GM18507 (cell line): ENCODE data around the gene ZCCHC4.
A peak's percentile ranks its signal among the peaks of the same experiment; 100 is the strongest.
"Not testable (repeated sequence)": the region's sequence is repeated elsewhere in the genome, so short reads cannot be mapped to it uniquely, and the experiment has no call there.

ENCODE experiments used
- DNase-seq: peaks from one replicate; pipeline ENCODE4 v3.0.0; 2011; ENCODE audit warnings: low read depth; ENCODE audit not compliant: insufficient read length; ENCODE audit errors: extremely low spot score
- FAIRE-seq: peaks from 2 replicates; lab custom pipeline; 2011; peaks lifted over from hg19 to GRCh38; lab: Jason Lieb, UNC

The ZCCHC4 gene

GRCh38 chr4:25313201-25313895 is 774 bp downstream of the ZCCHC4 start:
- FAIRE-seq (no peak), DNase-seq (no peak)

GRCh38 chr4:25320336-25320735 is 7.8 kb downstream of the ZCCHC4 start:
- FAIRE-seq: no peak
- DNase-seq: no peak

DNA sequence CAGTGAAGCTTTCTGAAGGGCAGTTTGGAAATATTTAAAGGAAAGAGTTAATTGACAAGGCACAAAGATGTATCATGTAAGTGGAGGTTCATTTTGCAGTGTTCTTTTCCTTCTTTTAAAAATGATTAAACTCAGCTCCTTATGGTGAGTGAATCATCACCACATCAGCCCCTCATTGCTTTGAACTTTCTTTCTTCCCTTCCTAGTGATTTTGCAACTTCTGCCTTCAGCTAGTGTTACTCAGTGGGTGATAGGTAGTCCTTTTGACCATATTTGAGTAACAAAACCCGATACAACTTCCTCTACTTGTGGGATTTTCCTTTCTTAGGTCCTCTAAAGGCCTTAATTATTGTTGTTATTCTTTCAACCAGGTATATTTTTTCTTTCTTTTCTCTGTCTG is 8.2 kb downstream of the ZCCHC4 start:
- FAIRE-seq (no peak), DNase-seq (no peak)

- FAIRE-seq: peak; percentile 50
Observed at GRCh38 chr4:25321703-25322102, 9.1 kb downstream of the ZCCHC4 start.

DNA sequence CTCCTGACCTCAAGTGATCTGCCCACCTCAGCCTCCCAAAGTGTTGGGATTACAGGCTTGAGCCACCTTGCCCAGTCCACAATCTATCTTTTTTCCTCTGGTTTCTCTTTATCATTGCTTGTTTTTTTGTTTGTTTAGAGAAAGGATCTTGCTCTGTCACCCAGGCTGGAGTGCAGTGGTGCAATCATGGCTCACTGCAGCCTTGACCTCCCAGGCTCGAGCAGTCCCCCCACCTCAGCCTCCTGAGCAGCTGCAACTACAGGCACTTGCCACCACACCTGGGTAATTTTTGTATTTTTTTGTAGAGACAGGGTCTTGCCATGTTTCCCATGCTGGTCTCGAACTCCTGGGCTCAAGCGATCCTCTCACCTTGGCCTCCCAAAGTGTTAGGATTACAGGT is 15.9 kb downstream of the ZCCHC4 start:
- not testable (repeated sequence) for DNase-seq, FAIRE-seq

More at GRCh38 chr4:25321703-25322102, 9.1 kb downstream of the ZCCHC4 start:
- DNase-seq: no peak

- FAIRE-seq: no peak
Observed at GRCh38 chr4:25330335-25330734, 17.8 kb downstream of the ZCCHC4 start.

DNA sequence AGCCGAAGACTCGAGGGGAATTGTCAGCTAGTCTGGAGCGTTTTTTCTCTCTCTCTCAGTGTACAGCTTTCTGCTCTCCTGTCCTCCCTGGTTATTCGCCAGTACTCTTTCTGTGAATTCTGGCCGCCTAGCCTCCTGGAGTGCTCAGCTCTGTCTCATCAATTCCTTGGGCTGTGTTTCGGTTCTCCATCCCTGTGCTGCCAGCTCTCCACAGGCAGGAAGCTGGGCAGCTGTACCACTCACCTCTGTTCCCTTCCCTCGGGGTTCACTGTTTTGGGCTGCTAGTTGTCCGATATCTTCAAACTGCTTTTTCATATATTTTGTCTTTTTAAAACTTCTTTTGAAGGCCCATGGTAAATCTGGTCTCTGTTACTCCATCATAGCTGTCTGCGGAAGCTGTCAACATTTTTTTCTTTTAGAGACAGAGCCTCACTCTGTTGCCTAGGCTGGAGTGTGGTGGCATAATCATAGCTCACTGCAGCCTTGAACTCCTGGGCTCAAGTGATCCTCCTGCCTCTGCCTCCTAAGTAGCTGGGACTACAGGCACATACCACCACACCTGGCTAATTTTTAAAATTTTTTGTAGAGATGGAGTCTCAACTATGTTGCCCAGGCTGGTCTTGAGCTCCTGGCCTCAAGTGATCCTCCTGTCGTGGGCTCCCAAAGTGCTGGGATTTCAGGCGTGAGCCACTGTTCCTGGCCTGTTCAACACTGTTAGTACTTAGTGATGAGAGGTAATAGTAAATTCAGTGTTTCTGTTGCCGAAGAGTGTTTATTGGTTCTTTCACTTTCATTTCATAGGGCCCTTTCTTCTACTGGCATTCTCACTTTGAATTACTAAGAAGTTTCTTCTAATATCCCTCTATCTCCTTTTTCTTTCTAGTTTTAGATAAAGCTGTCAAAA is 18.6 kb downstream of the ZCCHC4 start:
- peak; percentile 67 for FAIRE-seq
- DNase-seq: no peak

More at GRCh38 chr4:25330335-25330734, 17.8 kb downstream of the ZCCHC4 start:
- DNase-seq: no peak

DNA sequence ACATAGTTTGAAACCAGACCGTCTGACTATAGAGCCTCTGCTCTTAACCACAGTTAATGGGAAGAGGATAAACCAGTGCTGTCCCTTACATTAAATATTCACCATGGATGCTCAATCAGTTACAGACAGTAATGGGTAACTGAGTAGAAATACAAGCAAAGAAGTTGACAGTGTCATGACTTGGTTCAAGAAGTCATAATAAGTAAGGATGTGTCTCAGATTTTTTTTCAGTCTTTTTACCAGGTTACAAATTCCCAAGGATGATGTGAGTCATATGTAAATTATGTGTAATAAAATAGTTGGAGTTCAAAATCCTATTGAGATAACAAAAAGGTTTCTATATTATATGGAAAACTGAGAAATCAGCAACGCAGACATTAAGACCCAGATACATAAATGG is 31.1 kb downstream of the ZCCHC4 start:
- no peak for FAIRE-seq
- no peak for DNase-seq

DNA sequence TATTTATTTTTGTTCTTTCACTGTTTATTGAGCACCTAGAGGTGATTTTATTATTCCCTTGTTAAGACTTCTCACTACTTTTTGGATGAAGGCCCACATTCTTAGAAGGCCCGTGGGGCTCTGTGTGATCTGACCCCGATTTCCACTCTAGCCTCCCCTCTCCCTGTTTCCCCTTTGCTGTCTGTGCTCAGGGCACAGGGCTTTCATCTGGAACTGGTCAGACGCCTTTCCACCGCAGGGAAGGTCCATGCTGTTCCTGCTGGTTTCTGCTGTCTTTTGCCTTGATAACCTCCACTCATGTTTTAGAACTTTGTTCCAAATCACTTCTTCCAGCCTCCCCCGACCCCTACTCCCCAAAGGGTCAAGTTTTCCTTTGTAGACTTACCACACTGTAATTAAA is 33.2 kb downstream of the ZCCHC4 start:
- FAIRE-seq (no peak), DNase-seq (no peak)

DNA sequence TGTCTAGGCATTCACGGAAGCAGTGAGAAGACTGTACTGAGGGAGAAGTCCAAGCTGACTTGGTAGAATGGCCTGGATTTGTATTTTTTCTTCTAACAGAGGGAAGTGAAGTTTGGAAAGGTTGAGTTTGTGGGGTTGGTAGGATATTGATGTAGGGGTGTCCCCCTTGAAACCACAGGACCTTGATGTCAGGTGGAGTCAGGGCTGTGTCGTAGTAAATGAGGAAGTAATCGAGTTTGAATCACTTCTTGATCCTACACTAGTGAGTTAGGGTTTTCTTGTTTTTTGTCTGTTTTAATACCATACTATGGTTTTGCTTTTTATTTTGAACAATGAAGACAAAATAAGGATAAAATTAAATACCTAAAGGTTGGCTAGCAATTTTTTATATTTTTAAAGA is 34.3 kb downstream of the ZCCHC4 start:
- DNase-seq (no peak), FAIRE-seq (peak; percentile 51)

- FAIRE-seq (no peak), DNase-seq (no peak)
Observed at GRCh38 chr4:25347473-25347872, 34.9 kb downstream of the ZCCHC4 start.

DNA sequence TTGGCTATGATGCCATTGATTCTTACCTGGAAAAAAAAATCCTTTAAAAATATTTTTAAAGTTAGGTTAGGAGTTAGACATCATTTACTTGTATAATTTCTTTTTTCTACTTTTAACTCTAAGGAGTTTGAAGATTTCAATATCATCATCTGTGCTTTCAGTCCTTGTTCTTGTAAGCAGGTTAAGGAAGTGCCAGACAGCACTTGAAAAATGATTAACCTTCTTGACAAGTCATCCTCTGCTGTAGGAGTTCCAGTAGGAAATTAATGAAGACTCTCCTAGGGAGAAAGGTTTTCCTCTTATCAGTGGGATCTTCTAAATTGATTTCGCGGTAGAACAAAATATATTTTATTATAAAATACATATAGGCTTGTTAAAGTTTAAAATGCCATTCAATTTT is 35.4 kb downstream of the ZCCHC4 start:
- FAIRE-seq (no peak), DNase-seq (no peak)

DNA sequence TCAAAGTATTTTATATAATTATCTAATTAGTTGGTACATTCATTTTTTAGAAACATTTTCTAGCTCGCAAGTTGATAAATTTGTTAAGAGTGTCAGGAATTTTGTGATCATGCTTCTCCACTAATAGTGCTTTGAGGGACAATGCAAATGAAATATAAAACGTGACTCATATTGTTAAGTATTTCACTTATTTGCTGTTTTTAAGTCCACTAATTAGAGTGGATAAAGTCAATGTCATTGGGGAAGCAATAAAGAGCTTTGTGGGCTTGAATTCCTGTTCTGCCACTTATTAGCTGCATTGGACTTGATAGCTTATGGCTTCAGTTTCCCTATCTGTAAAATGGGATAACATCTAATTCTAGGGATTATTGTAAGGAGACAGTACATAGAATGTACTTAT is 38.0 kb downstream of the ZCCHC4 start:
- FAIRE-seq (no peak), DNase-seq (no peak)

- FAIRE-seq: no peak
- no peak for DNase-seq
Observed at GRCh38 chr4:25351777-25352416, 39.3 kb downstream of the ZCCHC4 start.

GRCh38 chr4:25356068-25356467 is 43.5 kb downstream of the ZCCHC4 start:
- DNase-seq (no peak), FAIRE-seq (no peak)

GRCh38 chr4:25358515-25359275 is 46.1 kb downstream of the ZCCHC4 start:
- FAIRE-seq: no peak
- no peak for DNase-seq

DNA sequence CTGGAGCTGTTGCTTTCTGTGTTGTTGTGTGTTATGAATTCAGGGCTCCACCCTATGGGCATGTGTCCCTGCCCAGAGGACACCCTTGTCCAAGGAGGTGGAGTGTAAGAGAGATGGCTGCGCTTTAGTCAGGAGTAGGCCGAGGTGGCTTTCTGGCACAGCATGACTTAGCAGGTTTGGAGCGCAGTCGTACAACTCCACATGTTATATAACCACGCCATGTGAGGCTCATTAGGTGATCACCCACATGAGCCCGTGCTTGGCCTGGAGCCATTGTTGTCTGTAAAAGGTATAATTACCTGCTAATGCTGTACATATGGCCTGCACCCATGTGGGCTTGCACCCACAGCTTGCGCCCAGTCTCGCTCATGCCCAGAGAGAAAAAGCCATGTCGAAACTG is 48.7 kb downstream of the ZCCHC4 start:
- FAIRE-seq (no peak), DNase-seq (no peak)

DNA sequence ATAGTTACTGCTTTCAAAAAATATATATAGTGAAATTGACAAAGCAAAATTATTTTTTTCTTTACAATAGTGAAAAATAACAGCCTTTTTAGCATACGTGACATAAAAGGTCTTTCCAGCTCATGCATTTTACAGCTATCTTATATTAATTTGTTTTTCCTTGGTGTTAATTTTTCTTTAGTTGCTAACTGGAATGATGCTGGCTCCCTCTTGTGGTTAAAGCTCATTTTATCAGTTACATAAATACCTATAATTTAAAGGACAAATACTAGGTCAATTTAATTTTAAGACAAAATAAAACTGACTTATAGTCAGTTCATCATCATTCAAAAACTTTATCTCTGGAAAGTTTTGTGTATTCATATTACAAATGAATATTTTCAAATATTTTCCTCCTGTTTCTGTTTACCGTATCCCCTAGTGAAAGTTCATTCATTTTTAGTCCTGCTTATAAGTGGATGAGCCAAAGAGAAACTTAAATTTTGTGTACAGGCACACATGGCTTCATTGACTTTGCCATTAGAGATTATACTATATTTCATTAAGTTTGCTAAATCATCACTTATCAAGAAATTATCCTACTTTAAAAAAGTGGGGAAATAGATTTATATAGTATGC is 54.5 kb downstream of the ZCCHC4 start:
- DNase-seq (no peak), FAIRE-seq (peak; percentile 9)

GRCh38 chr4:25367877-25368276 is 55.3 kb downstream of the ZCCHC4 start:
- DNase-seq (no peak), FAIRE-seq (no peak)
